IMR-90 (cell line): ENCODE data around the gene LOX. TPM values are rescaled to one million over a fixed set of nuclear protein-coding genes. Genes with fewer than 3 reads are reported as not detected.

Source experiments
- ATAC-seq: fragments of 200-7000 bp; cut with Tn5 transposase; 2 replicates; pipeline ENCODE4 v1.9.1; 2020; ENCODE audit warnings: low read depth, mild to moderate bottlenecking, moderate library complexity
- BruUV-seq: library from RNA; stranded (reverse); fragments of 400-500 nt; replicated peaks from 2 replicates; lab custom pipeline; 2021; lab: Mats Ljungman, UMichigan
- CTCF ChIA-PET: fragments of 300-600 bp; formaldehyde crosslinking; extraction: SDS; loops from one replicate; lab custom pipeline; 2021; ENCODE audit warnings: antibody characterized with exemption; lab: Yijun Ruan, JAX
- POLR2A ChIA-PET: fragments of 300-600 bp; sonication (Branson Sonifier 250); formaldehyde crosslinking; loops from one replicate; lab custom pipeline; 2022; ENCODE audit warnings: antibody characterized with exemption; ENCODE audit not compliant: unreplicated experiment; lab: Charles Lee
- DNase-seq: peaks from one replicate; pipeline ENCODE4 v3.0.0; 2013
- H2AFZ ChIP-seq: replicated peaks from 2 replicates; pipeline ENCODE3; 2013; ENCODE audit warnings: low read length, mild to moderate bottlenecking; ENCODE audit not compliant: poor library complexity
- H2AK5ac ChIP-seq: 2 replicates; pipeline ENCODE4 v1.6.1; 2013; ENCODE audit warnings: low read depth, low read length, inconsistent platforms
- H2AK9ac ChIP-seq: replicated peaks from 2 replicates; pipeline ENCODE3; 2013; ENCODE audit warnings: mild to moderate bottlenecking, low read depth, low read length, moderate library complexity; ENCODE audit not compliant: poor library complexity
- H2BK120ac ChIP-seq: 2 replicates; pipeline ENCODE4 v1.6.1; 2013; ENCODE audit warnings: low read depth, low read length, inconsistent platforms
- H2BK15ac ChIP-seq: 3 replicates; pipeline ENCODE4 v1.6.1; 2013; ENCODE audit warnings: low read depth, low read length, inconsistent platforms
- H2BK20ac ChIP-seq: 2 replicates; pipeline ENCODE4 v1.6.1; 2013; ENCODE audit warnings: low read depth, mild to moderate bottlenecking, inconsistent platforms, low read length, moderate library complexity
- H2BK5ac ChIP-seq: 2 replicates; pipeline ENCODE4 v1.6.1; 2013; ENCODE audit warnings: mild to moderate bottlenecking, low read depth, low read length, inconsistent platforms; ENCODE audit not compliant: poor library complexity, severe bottlenecking
- H3K14ac ChIP-seq: replicated peaks from 2 replicates; pipeline ENCODE4 v1.6.1; 2013; ENCODE audit warnings: low read depth, low read length, inconsistent platforms
- H3K18ac ChIP-seq: 2 replicates; pipeline ENCODE4 v1.6.1; 2013; ENCODE audit warnings: low read depth, low read length, control low read depth
- H3K23ac ChIP-seq: 2 replicates; pipeline ENCODE4 v1.6.1; 2013; ENCODE audit warnings: low read depth, low read length, inconsistent platforms
- H3K27ac ChIP-seq: 2 replicates; pipeline ENCODE4 v1.5.1; 2013; ENCODE audit warnings: mild to moderate bottlenecking, control low read depth, low read length; ENCODE audit not compliant: insufficient read depth
- H3K27me3 ChIP-seq: 2 replicates; pipeline ENCODE4 v1.6.1; 2013; ENCODE audit warnings: low read length; ENCODE audit not compliant: control insufficient read depth, insufficient read depth
- H3K36me3 ChIP-seq: 2 replicates; pipeline ENCODE4 v1.6.1; 2013; ENCODE audit warnings: low read length, mixed read lengths; ENCODE audit not compliant: control insufficient read depth, insufficient read depth
- H3K4ac ChIP-seq: 2 replicates; pipeline ENCODE4 v1.6.1; 2013; ENCODE audit warnings: low read depth, low read length, inconsistent platforms
- H3K4me1 ChIP-seq: 2 replicates; pipeline ENCODE4 v1.6.1; 2013; ENCODE audit warnings: low read length, mixed read lengths; ENCODE audit not compliant: control insufficient read depth, insufficient read depth
- H3K4me2 ChIP-seq: 2 replicates; pipeline ENCODE4 v1.6.1; 2013; ENCODE audit warnings: low read depth, mild to moderate bottlenecking, control low read depth, low read length, moderate library complexity
- H3K4me3 ChIP-seq: 2 replicates; pipeline ENCODE4 v1.5.1; 2013; ENCODE audit warnings: low read depth, mild to moderate bottlenecking, control low read depth, low read length, moderate library complexity; ENCODE audit not compliant: insufficient read depth
- H3K56ac ChIP-seq: 2 replicates; pipeline ENCODE4 v1.6.1; 2013; ENCODE audit warnings: low read length, inconsistent platforms; ENCODE audit not compliant: insufficient read depth; ENCODE audit errors: extremely low read depth
- H3K79me1 ChIP-seq, 2 experiments: 2 replicates each; pipeline ENCODE4 v1.6.1; 2013; ENCODE audit warnings: low read length in 2 of 2, inconsistent platforms in 1 of 2, low read depth in 1 of 2
- H3K9ac ChIP-seq: 2 replicates; pipeline ENCODE4 v1.6.1; 2013; ENCODE audit warnings: low read depth, low read length, control low read depth
- H3K9me1 ChIP-seq: 2 replicates; pipeline ENCODE4 v1.6.1; 2013; ENCODE audit warnings: low read length, inconsistent platforms; ENCODE audit not compliant: insufficient read depth
- H3K9me3 ChIP-seq: 2 replicates; pipeline ENCODE4 v1.6.1; 2013; ENCODE audit warnings: low read length; ENCODE audit not compliant: control insufficient read depth, insufficient read depth
- H4K20me1 ChIP-seq: 2 replicates; pipeline ENCODE4 v1.6.1; 2013; ENCODE audit warnings: low read length, inconsistent platforms; ENCODE audit not compliant: insufficient read depth
- H4K5ac ChIP-seq: 2 replicates; pipeline ENCODE4 v1.6.1; 2013; ENCODE audit warnings: mild to moderate bottlenecking, low read depth, low read length, control low read depth
- H4K8ac ChIP-seq, 2 experiments: 2 replicates each; pipeline ENCODE4 v1.6.1; 2013; ENCODE audit warnings: low read depth in 2 of 2, low read length in 2 of 2, control low read depth in 1 of 2, inconsistent platforms in 1 of 2
- H4K91ac ChIP-seq: 2 replicates; pipeline ENCODE4 v1.6.1; 2013; ENCODE audit warnings: low read depth, low read length, inconsistent platforms; ENCODE audit not compliant: insufficient read depth
- BHLHE40 ChIP-seq: fragments of 150-350 bp; IDR thresholded peaks from 2 replicates; pipeline ENCODE4 v1.6.1; 2016; ENCODE audit warnings: mild to moderate bottlenecking, low read depth, low read length
- CEBPB ChIP-seq: IDR thresholded peaks from 2 replicates; pipeline ENCODE4 v1.6.1; 2012; ENCODE audit warnings: low read depth, low read length, improper control_type of control experiment
- CHD1 ChIP-seq: IDR thresholded peaks from 2 replicates; pipeline ENCODE4 v1.6.1; 2012; ENCODE audit warnings: low read depth, low read length, improper control_type of control experiment
- CTCF ChIP-seq: conservative IDR thresholded peaks from 2 replicates; pipeline ENCODE4 v1.5.1; 2012; ENCODE audit warnings: mild to moderate bottlenecking, low read depth, low read length, improper control_type of control experiment
- FOS ChIP-seq: fragments of 150-350 bp; IDR thresholded peaks from 2 replicates; pipeline ENCODE4 v1.6.1; 2016; ENCODE audit warnings: low read depth, low read length
- MAZ ChIP-seq: IDR thresholded peaks from 2 replicates; pipeline ENCODE4 v1.6.1; 2012; ENCODE audit warnings: low read depth, mild to moderate bottlenecking, low read length, improper control_type of control experiment, moderate library complexity, borderline replicate concordance
- NFE2L2 ChIP-seq: fragments of 150-350 bp; IDR thresholded peaks from 2 replicates; pipeline ENCODE4 v1.6.1; 2016; ENCODE audit warnings: low read depth, mild to moderate bottlenecking, low read length
- RAD21 ChIP-seq: IDR thresholded peaks from 2 replicates; pipeline ENCODE4 v1.6.1; 2012; ENCODE audit warnings: low read length, improper control_type of control experiment
- RCOR1 ChIP-seq: IDR thresholded peaks from 2 replicates; pipeline ENCODE4 v1.6.1; 2012; ENCODE audit warnings: mild to moderate bottlenecking, low read length, improper control_type of control experiment; ENCODE audit not compliant: insufficient replicate concordance
- WGBS, 2 experiments: methylation state at CpG; one replicate each; pipeline versions ENCODE4 v1.1.5 to v1.1.7; 2013; ENCODE audit warnings: missing lambda C conversion rate in 2 of 2; ENCODE audit not compliant: insufficient read length in 1 of 2; ENCODE audit errors: extremely low coverage in 2 of 2; 5-methylcytosine and 5-hydroxymethylcytosine counted together
- dilution Hi-C: fragments of 300-500 bp; cut with HindIII; formaldehyde crosslinking; loops from one replicate; pipeline ENCODE4 v1.14.3; 2018; ENCODE audit warnings: low sequenced_read_pairs; ENCODE audit not compliant: unreplicated experiment
- in situ Hi-C: fragments of 300-500 bp; cut with MboI; formaldehyde crosslinking; loops from 3 replicates; pipeline ENCODE4 v1.14.3; 2019; ENCODE audit warnings: low sequenced_read_pairs, inconsistent platforms, mixed read lengths
- intact Hi-C: fragments of 100-400 bp; cut with micrococcal nuclease; formaldehyde crosslinking; loops from 2 replicates; pipeline ENCODE4 v1.10.0; 2022
- polyA plus RNA-seq, 3 experiments: library from polyadenylated mRNA; depleted of rRNA; stranded (reverse); fragments of >200 nt; gene quantifications; 2 replicates each; pipeline ENCODE4 v1.2.3, GENCODE V29; 2012; ENCODE audit warnings: low replicate concordance in 1 of 3
- total RNA-seq: library from RNA; depleted of rRNA; stranded (reverse); fragments of >200 nt; gene quantifications from 2 replicates; pipeline ENCODE4 v1.2.3, GENCODE V29; 2012
- TF ChIP-seq, protein P1 (sequence below): fragments of 150-350 bp; IDR thresholded peaks from 2 replicates; pipeline ENCODE4 v1.6.1; 2017; ENCODE audit warnings: mild to moderate bottlenecking, antibody characterized with exemption, low read length, low read depth
- TF ChIP-seq, protein P2 (sequence below): fragments of 150-350 bp; IDR thresholded peaks from 2 replicates; pipeline ENCODE4 v1.6.1; 2016; ENCODE audit warnings: low read depth, mild to moderate bottlenecking, low read length, moderate library complexity, borderline replicate concordance

Gene LOX
- total and polyA plus RNA-seq, 2 of the 4 experiments (the other 2 are of a cell fraction): 277 to 662 TPM

- ATAC-seq: no peak
- TF ChIP-seq RCOR1: no peak
- no peak for TF ChIP-seq BHLHE40
- TF ChIP-seq MAZ: no peak
- no peak for TF ChIP-seq FOS
- no peak for TF ChIP-seq RAD21
- TF ChIP-seq, protein P1, sequence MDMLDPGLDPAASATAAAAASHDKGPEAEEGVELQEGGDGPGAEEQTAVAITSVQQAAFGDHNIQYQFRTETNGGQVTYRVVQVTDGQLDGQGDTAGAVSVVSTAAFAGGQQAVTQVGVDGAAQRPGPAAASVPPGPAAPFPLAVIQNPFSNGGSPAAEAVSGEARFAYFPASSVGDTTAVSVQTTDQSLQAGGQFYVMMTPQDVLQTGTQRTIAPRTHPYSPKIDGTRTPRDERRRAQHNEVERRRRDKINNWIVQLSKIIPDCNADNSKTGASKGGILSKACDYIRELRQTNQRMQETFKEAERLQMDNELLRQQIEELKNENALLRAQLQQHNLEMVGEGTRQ: no peak
- TF ChIP-seq, protein P2, sequence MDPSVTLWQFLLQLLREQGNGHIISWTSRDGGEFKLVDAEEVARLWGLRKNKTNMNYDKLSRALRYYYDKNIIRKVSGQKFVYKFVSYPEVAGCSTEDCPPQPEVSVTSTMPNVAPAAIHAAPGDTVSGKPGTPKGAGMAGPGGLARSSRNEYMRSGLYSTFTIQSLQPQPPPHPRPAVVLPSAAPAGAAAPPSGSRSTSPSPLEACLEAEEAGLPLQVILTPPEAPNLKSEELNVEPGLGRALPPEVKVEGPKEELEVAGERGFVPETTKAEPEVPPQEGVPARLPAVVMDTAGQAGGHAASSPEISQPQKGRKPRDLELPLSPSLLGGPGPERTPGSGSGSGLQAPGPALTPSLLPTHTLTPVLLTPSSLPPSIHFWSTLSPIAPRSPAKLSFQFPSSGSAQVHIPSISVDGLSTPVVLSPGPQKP: no peak
- TF ChIP-seq CEBPB: no peak
- TF ChIP-seq CTCF: no peak
- TF ChIP-seq NFE2L2: no peak
- TF ChIP-seq CHD1: no peak
- intact Hi-C loops: no loop called here
- Histone ChIP-seq H4K20me1 (no peaks in the 10 kb centered on the region), H3K9me3 (no peaks in the 10 kb centered on the region), H3K9ac (no peak overlapping the region), H2BK5ac (no peak overlapping the region), H2BK20ac (no peak overlapping the region), H3K27ac (no peak overlapping the region), H3K14ac (no peak overlapping the region), H3K79me1 (no peaks in the 10 kb centered on the region), H3K36me3 (no peaks in the 10 kb centered on the region), H3K18ac (no peak overlapping the region), H4K91ac (no peak overlapping the region), H3K9me1 (no peaks in the 10 kb centered on the region), H3K56ac (no peak overlapping the region), H3K23ac (no peak overlapping the region), H2AK5ac (no peak overlapping the region), H3K4me3 (no peak overlapping the region), H4K8ac (no peak overlapping the region), H4K5ac (no peak overlapping the region), H2AK9ac (no peak overlapping the region), H3K4me1 (no peaks in the 10 kb centered on the region; the same call in 1 of the 2 replicates), H2BK15ac (no peak overlapping the region), H3K27me3 (no peaks in the 10 kb centered on the region), H3K4ac (no peak overlapping the region), H3K4me2 (no peak overlapping the region), H2BK120ac (no peak overlapping the region), H2AFZ (no peak overlapping the region)
- WGBS, 2 experiments: no CpG with 5 or more reads among the region's 3 CpGs
- BruUV-seq: no TSS peak
- in situ Hi-C loops: no loop called here
- dilution Hi-C loops: no loop called here
- CTCF ChIA-PET: no interaction called here
- DNase-seq: no peak
- POLR2A ChIA-PET: no interaction called here
These were observed 41.1 kb upstream of the LOX start for GRCh38 chr5:122119205-122119604.
